Thyroid gland (tissue), 4 donors: Measurements from ENCODE around the gene RAD54L.

Source experiments
- POLR2A ChIP-seq, 2 donors: fragments of 450-650 bp; IDR thresholded peaks; one replicate each; pipeline ENCODE4 v1.6.1; 2017; ENCODE audit warnings: antibody characterized with exemption in 2 of 2, mild to moderate bottlenecking in 2 of 2, moderate library complexity in 1 of 2
- TF ChIP-seq, protein P1 (sequence below), 6 experiments: fragments of 200-600 bp in 3 of 6; fragments of 450-650 bp in 3 of 6; sonication (generic) in 3 of 6; IDR thresholded peaks; one replicate each; pipeline ENCODE4 v1.5.1; 2016 to 2019; ENCODE audit warnings: antibody characterized with exemption in 6 of 6, mild to moderate bottlenecking in 2 of 6, inconsistent platforms in 1 of 6, moderate library complexity in 1 of 6

DNA sequence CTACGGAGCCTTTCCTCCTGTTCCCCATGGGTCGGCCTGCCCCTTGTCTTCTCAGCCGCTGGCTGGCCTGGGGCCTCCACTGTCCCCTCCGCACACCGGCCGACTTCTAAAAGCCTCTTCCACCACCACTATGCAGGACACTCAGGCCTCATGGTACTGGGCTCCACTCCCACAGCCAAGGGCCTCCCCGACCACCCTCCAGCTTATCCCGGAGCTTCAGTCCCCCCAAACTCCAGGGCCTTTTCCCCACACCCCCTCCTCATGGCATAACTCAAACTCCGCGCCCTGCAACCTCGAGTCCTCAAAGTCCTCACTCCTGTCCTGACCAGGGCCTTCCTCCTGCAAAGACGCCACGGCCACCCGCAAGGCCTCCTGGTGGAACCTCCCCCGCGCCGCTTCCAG lies 53.8 kb downstream of the RAD54L start:
- TF ChIP-seq, protein P1, sequence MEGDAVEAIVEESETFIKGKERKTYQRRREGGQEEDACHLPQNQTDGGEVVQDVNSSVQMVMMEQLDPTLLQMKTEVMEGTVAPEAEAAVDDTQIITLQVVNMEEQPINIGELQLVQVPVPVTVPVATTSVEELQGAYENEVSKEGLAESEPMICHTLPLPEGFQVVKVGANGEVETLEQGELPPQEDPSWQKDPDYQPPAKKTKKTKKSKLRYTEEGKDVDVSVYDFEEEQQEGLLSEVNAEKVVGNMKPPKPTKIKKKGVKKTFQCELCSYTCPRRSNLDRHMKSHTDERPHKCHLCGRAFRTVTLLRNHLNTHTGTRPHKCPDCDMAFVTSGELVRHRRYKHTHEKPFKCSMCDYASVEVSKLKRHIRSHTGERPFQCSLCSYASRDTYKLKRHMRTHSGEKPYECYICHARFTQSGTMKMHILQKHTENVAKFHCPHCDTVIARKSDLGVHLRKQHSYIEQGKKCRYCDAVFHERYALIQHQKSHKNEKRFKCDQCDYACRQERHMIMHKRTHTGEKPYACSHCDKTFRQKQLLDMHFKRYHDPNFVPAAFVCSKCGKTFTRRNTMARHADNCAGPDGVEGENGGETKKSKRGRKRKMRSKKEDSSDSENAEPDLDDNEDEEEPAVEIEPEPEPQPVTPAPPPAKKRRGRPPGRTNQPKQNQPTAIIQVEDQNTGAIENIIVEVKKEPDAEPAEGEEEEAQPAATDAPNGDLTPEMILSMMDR (IDR thresholded peaks at IDR 0.05) = no peak
- TF ChIP-seq POLR2A (IDR thresholded peaks at IDR 0.05) = no peak
